Adipocyte (in vitro differentiated cells): ENCODE measurements around the gene TRIP13.
"Not testable (repeated sequence)": the region's sequence is repeated elsewhere in the genome, so short reads cannot be mapped to it uniquely, and the experiment has no call there.

Experiments
- DNase-seq: peaks from one replicate; pipeline ENCODE4 v3.0.0-alpha.2; 2015; ENCODE audit warnings: low read depth
- H3K27me3 ChIP-seq: replicated peaks from 2 replicates; pipeline ENCODE4 v1.7.0; 2013; ENCODE audit warnings: mild to moderate bottlenecking, low read length, moderate library complexity; ENCODE audit not compliant: control insufficient read depth, insufficient read depth
- H3K36me3 ChIP-seq: 2 replicates; pipeline ENCODE4 v1.7.0; 2013; ENCODE audit warnings: low read length, mild to moderate bottlenecking, moderate library complexity; ENCODE audit not compliant: control insufficient read depth, insufficient read depth, severe bottlenecking
- H3K4me1 ChIP-seq: 2 replicates; pipeline ENCODE4 v1.7.0; 2013; ENCODE audit warnings: mild to moderate bottlenecking, low read length, moderate library complexity; ENCODE audit not compliant: control insufficient read depth, insufficient read depth
- H3K4me3 ChIP-seq: 2 replicates; pipeline ENCODE4 v1.7.0; 2013; ENCODE audit warnings: mild to moderate bottlenecking, low read length, moderate library complexity
- H3K9ac ChIP-seq: 2 replicates; pipeline ENCODE4 v1.7.0; 2013; ENCODE audit warnings: mild to moderate bottlenecking, low read length, moderate library complexity
- H3K9me3 ChIP-seq: 2 replicates; pipeline ENCODE4 v1.7.0; 2013; ENCODE audit warnings: mild to moderate bottlenecking, low read length, moderate library complexity; ENCODE audit not compliant: control insufficient read depth

TRIP13 gene, protein sequence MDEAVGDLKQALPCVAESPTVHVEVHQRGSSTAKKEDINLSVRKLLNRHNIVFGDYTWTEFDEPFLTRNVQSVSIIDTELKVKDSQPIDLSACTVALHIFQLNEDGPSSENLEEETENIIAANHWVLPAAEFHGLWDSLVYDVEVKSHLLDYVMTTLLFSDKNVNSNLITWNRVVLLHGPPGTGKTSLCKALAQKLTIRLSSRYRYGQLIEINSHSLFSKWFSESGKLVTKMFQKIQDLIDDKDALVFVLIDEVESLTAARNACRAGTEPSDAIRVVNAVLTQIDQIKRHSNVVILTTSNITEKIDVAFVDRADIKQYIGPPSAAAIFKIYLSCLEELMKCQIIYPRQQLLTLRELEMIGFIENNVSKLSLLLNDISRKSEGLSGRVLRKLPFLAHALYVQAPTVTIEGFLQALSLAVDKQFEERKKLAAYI

GRCh38 chr5:892394-893136 lies at the start of gene TRIP13, which contains the start of gene BRD9:
Gene TRIP13, plus strand, starts transcription at chr5:892884. Its CDS starts 115 bp downstream, at chr5:892999.
Gene BRD9, minus strand, starts transcription at chr5:892801. Its CDS starts 144 bp downstream, at chr5:892657.
- Histone ChIP-seq H3K4me3 (peak within 1 kb of the TSS; percentile 92), H3K4me1 (peaks cover 30% of the 10 kb centered on the region), H3K9ac (peak within 1 kb of the TSS; percentile 90), H3K27me3 (no peaks in the 10 kb centered on the region), H3K9me3 (no peaks in the 10 kb centered on the region), H3K36me3 (peaks cover 20% of the 10 kb centered on the region)
- DNase-seq, result peak; percentile 94

DNA sequence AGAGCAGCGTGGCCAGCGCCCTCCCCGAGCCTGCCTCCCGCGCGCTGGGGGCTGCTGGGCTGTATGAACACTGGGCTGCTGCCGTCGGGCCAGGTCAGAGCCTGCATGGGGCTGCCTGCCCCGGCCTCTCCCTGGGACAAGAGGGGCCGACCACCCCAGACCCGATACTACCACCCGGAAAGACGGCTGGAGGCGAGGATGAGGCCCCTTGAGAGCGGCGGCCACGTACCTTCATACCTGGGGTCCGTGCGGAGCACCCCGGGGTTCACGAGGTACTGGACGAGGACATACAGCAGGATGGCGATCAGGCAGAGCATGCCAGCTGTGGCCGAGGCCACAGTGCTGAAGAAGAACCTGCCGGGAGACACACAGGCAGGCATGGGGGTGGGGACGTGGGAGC lies 49.3 kb upstream of the TRIP13 start:
- not testable (repeated sequence) for DNase-seq, H3K4me3 ChIP-seq, H3K9ac ChIP-seq, H3K27me3 ChIP-seq, H3K36me3 ChIP-seq, H3K4me1 ChIP-seq, H3K9me3 ChIP-seq

GRCh38 chr5:843926-844325 lies 48.8 kb upstream of the TRIP13 start:
- not testable (repeated sequence) for DNase-seq, H3K9ac ChIP-seq, H3K27me3 ChIP-seq, H3K9me3 ChIP-seq, H3K4me1 ChIP-seq, H3K36me3 ChIP-seq, H3K4me3 ChIP-seq

GRCh38 chr5:844426-844825 lies 48.3 kb upstream of the TRIP13 start:
- H3K36me3 ChIP-seq, H3K27me3 ChIP-seq, H3K9ac ChIP-seq, H3K4me3 ChIP-seq, H3K9me3 ChIP-seq, H3K4me1 ChIP-seq, DNase-seq: not testable (repeated sequence)

DNA sequence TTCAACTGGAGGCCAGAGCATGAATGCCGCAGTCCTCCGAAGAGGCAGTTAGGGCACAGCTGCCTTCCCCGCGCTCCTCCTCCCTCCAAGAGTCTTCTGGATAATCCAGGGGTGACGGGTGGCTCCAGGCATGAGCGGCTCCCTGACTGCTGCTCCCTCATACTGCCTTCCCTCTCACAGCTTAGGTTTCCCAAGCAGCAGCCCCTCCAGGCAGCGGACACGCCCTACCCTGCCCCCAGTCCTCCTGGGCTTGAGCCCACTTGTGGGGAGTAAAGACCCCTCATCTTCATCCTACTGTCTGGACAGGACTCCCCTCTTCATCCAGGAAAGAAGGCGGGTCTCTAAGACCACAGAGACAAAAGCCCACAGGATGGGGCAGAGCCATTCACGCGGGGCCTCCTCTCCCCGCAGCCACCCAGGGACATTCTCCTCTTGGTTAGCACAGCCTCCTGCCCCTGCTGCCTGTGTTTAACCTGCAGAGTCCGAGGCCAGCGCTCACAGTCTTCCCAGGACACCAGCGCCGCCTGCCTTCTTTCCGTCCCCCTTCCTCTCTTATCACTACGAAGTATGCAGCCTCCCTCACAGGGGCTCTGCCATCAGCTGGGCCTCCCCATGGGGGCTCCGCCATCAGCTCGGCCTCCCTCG lies 47.5 kb upstream of the TRIP13 start:
- peaks cover 14% of the 10 kb centered on the region for H3K27me3 ChIP-seq
- DNase-seq, H3K9me3 ChIP-seq, H3K4me1 ChIP-seq, H3K4me3 ChIP-seq, H3K36me3 ChIP-seq, H3K9ac ChIP-seq: not testable (repeated sequence)

- H3K4me3 ChIP-seq, H3K9ac ChIP-seq, H3K4me1 ChIP-seq, H3K9me3 ChIP-seq, DNase-seq, H3K36me3 ChIP-seq: not testable (repeated sequence)
- peaks cover 21% of the 10 kb centered on the region for H3K27me3 ChIP-seq
These were observed 46.7 kb upstream of the TRIP13 start for GRCh38 chr5:845676-846601.

- peaks cover 22% of the 10 kb centered on the region for H3K27me3 ChIP-seq
- H3K9ac ChIP-seq, H3K9me3 ChIP-seq, DNase-seq, H3K4me3 ChIP-seq, H3K4me1 ChIP-seq, H3K36me3 ChIP-seq: not testable (repeated sequence)
These were observed 46.0 kb upstream of the TRIP13 start for GRCh38 chr5:846602-847091.

DNA sequence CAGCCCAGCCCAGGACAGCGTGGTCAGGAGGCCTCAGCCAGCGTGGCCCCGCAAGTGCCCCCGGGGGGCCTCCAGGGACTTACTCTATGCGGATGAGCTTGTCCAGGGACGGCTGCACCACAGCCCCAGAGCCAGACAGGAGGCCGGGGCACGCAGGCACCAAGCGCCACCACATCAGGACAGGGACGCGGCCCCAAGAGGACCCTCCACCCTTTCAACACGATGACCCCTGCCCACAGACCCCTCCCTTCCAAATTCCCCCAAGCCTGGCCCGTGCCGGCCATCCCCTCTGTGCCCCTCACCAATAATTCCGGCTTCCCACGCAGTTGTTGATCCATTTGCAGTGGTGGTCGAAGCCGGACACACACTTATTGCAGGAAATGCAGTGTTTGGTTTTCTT lies 45.5 kb upstream of the TRIP13 start:
- not testable (repeated sequence) for H3K4me3 ChIP-seq, H3K4me1 ChIP-seq, H3K9me3 ChIP-seq, H3K9ac ChIP-seq, H3K36me3 ChIP-seq, DNase-seq
- peaks cover 25% of the 10 kb centered on the region for H3K27me3 ChIP-seq

DNA sequence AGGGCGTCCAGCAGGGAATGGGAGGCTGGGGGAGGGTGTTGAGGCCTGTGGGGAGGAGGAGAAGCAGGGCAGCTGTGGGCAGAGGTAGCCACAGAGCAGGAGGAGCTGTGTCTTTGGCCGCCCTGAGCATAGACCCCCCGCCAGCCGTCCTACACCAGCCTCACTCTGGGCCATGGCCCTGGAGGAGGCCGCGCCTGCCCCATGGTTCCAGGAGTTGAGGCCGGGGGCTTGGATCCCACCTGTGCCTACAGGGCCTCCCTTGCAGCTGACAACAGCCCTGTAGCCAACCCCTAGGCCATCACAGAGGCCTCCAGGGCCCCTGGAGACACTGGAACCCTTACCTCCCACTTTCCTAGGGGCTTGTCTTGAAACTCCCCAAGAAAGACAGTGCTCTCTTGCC lies 44.9 kb upstream of the TRIP13 start:
- peaks cover 30% of the 10 kb centered on the region for H3K27me3 ChIP-seq
- H3K36me3 ChIP-seq, H3K4me3 ChIP-seq, DNase-seq, H3K9me3 ChIP-seq, H3K9ac ChIP-seq, H3K4me1 ChIP-seq: not testable (repeated sequence)

GRCh38 chr5:848671-849111 lies 44.0 kb upstream of the TRIP13 start:
- no peak for DNase-seq
- Histone ChIP-seq H3K9ac (no peak overlapping the region), H3K9me3 (no peaks in the 10 kb centered on the region), H3K4me3 (no peak overlapping the region), H3K4me1 (no peaks in the 10 kb centered on the region), H3K27me3 (peaks cover 33% of the 10 kb centered on the region), H3K36me3 (no peaks in the 10 kb centered on the region)
